ENCODE results near the gene TLX1.

TLX1 gene

GRCh38 chr10:101097881-101098280 is 33.2 kb upstream of the TLX1 start:
- Histone ChIP-seq H4K20me1 (ENCODE audit: insufficient read depth, low read length) (no peaks in the 10 kb centered on the region), H3K36me3 (replicated peaks; ENCODE audit: low read depth, low read length) (no peaks in the 10 kb centered on the region), H3K9ac (ENCODE audit: low read length) (no peak overlapping the region), H3K27me3 (ENCODE audit: low read depth, low read length) (peaks cover 10% of the 10 kb centered on the region; the same call in 1 of the 2 replicates), H3K9me3 (ENCODE audit: insufficient read depth, low read length) (no peaks in the 10 kb centered on the region), H2AFZ (ENCODE audit: low read depth, low read length) (no peak overlapping the region), H3K4me2 (ENCODE audit: low read length) (no peak overlapping the region), H3K4me3 (ENCODE audit: low read length) (no peak overlapping the region), H3K27ac (ENCODE audit: low read length) (no peak overlapping the region), H3K79me2 (ENCODE audit: low read length) (no peaks in the 10 kb centered on the region), H3K4me1 (ENCODE audit: low read length) (peaks cover 2% of the 10 kb centered on the region; the same call in 1 of the 2 replicates)
- TF ChIP-seq, protein P1, sequence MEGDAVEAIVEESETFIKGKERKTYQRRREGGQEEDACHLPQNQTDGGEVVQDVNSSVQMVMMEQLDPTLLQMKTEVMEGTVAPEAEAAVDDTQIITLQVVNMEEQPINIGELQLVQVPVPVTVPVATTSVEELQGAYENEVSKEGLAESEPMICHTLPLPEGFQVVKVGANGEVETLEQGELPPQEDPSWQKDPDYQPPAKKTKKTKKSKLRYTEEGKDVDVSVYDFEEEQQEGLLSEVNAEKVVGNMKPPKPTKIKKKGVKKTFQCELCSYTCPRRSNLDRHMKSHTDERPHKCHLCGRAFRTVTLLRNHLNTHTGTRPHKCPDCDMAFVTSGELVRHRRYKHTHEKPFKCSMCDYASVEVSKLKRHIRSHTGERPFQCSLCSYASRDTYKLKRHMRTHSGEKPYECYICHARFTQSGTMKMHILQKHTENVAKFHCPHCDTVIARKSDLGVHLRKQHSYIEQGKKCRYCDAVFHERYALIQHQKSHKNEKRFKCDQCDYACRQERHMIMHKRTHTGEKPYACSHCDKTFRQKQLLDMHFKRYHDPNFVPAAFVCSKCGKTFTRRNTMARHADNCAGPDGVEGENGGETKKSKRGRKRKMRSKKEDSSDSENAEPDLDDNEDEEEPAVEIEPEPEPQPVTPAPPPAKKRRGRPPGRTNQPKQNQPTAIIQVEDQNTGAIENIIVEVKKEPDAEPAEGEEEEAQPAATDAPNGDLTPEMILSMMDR (IDR thresholded peaks at IDR 0.05; ENCODE audit: low read depth, low read length), result no peak
- no peak for TF ChIP-seq EZH2phosphoT487 (IDR thresholded peaks at IDR 0.05; ENCODE audit: low read depth)

GRCh38 chr10:101099901-101100300 is 31.2 kb upstream of the TLX1 start:
- TF ChIP-seq EZH2phosphoT487 (IDR thresholded peaks at IDR 0.05; ENCODE audit: low read depth), result no peak
- TF ChIP-seq, protein P1 (IDR thresholded peaks at IDR 0.05; ENCODE audit: low read depth, low read length), result no peak
- peaks cover 2% of the 10 kb centered on the region; the same call in 1 of the 2 replicates for H3K4me1 ChIP-seq (ENCODE audit: low read length)
- H4K20me1 ChIP-seq (ENCODE audit: insufficient read depth, low read length), result no peaks in the 10 kb centered on the region
- no peaks in the 10 kb centered on the region for H3K36me3 ChIP-seq (replicated peaks; ENCODE audit: low read depth, low read length)
- no peak overlapping the region for H3K4me2 ChIP-seq (ENCODE audit: low read length)
- no peak overlapping the region for H3K27ac ChIP-seq (ENCODE audit: low read length)
- H3K9me3 ChIP-seq (ENCODE audit: insufficient read depth, low read length), result no peaks in the 10 kb centered on the region
- H3K27me3 ChIP-seq (ENCODE audit: low read depth, low read length), result peaks cover 10% of the 10 kb centered on the region; the same call in 1 of the 2 replicates
- H3K9ac ChIP-seq (ENCODE audit: low read length), result no peak overlapping the region
- no peak overlapping the region for H3K4me3 ChIP-seq (ENCODE audit: low read length)
- no peak overlapping the region for H2AFZ ChIP-seq (ENCODE audit: low read depth, low read length)
- no peaks in the 10 kb centered on the region for H3K79me2 ChIP-seq (ENCODE audit: low read length)

GRCh38 chr10:101101372-101101881 is 29.7 kb upstream of the TLX1 start:
- Histone ChIP-seq H3K4me3 (ENCODE audit: low read length) (no peak overlapping the region), H4K20me1 (ENCODE audit: insufficient read depth, low read length) (no peaks in the 10 kb centered on the region), H2AFZ (ENCODE audit: low read depth, low read length) (no peak overlapping the region), H3K4me2 (ENCODE audit: low read length) (no peak overlapping the region), H3K9me3 (ENCODE audit: insufficient read depth, low read length) (no peaks in the 10 kb centered on the region), H3K27me3 (ENCODE audit: low read depth, low read length) (peaks cover 10% of the 10 kb centered on the region; the same call in 1 of the 2 replicates), H3K79me2 (ENCODE audit: low read length) (no peaks in the 10 kb centered on the region), H3K9ac (ENCODE audit: low read length) (no peak overlapping the region), H3K27ac (ENCODE audit: low read length) (no peak overlapping the region), H3K36me3 (replicated peaks; ENCODE audit: low read depth, low read length) (no peaks in the 10 kb centered on the region), H3K4me1 (ENCODE audit: low read length) (no peaks in the 10 kb centered on the region)
- TF ChIP-seq, protein P1 (IDR thresholded peaks at IDR 0.05; ENCODE audit: low read depth, low read length), result no peak
- no peak for TF ChIP-seq EZH2phosphoT487 (IDR thresholded peaks at IDR 0.05; ENCODE audit: low read depth)

- no peak for TF ChIP-seq EZH2phosphoT487 (IDR thresholded peaks at IDR 0.05; ENCODE audit: low read depth)
- TF ChIP-seq, protein P1 (IDR thresholded peaks at IDR 0.05; ENCODE audit: low read depth, low read length), result no peak
- no peaks in the 10 kb centered on the region for H3K36me3 ChIP-seq (replicated peaks; ENCODE audit: low read depth, low read length)
- H3K27me3 ChIP-seq (ENCODE audit: low read depth, low read length), result peaks cover 10% of the 10 kb centered on the region; the same call in 1 of the 2 replicates
- no peak overlapping the region for H2AFZ ChIP-seq (ENCODE audit: low read depth, low read length)
- H3K4me3 ChIP-seq (ENCODE audit: low read length), result no peak overlapping the region
- no peak overlapping the region for H3K27ac ChIP-seq (ENCODE audit: low read length)
- H3K9me3 ChIP-seq (ENCODE audit: insufficient read depth, low read length), result no peaks in the 10 kb centered on the region
- H4K20me1 ChIP-seq (ENCODE audit: insufficient read depth, low read length), result no peaks in the 10 kb centered on the region
- no peak overlapping the region for H3K9ac ChIP-seq (ENCODE audit: low read length)
- no peak overlapping the region for H3K4me2 ChIP-seq (ENCODE audit: low read length)
- no peaks in the 10 kb centered on the region for H3K4me1 ChIP-seq (ENCODE audit: low read length)
- no peaks in the 10 kb centered on the region for H3K79me2 ChIP-seq (ENCODE audit: low read length)
These were observed 27.7 kb upstream of the TLX1 start for GRCh38 chr10:101103430-101103829.

All from OCI-LY3 (cell line).